HCT116 (cell line): ENCODE data around the gene UBASH3B. TPM values are rescaled to one million over a fixed set of nuclear protein-coding genes. Genes with fewer than 3 reads are reported as not detected.

Experiments
- ATAC-seq: fragments of 200-7000 bp; cut with Tn5 transposase; 2 replicates; pipeline ENCODE4 v1.9.1; 2020; ENCODE audit warnings: mild to moderate bottlenecking, moderate library complexity
- BruUV-seq: library from RNA; stranded (reverse); fragments of 400-500 nt; replicated peaks from 2 replicates; lab custom pipeline; 2021; lab: Mats Ljungman, UMichigan
- CTCF ChIA-PET: fragments of 300-600 bp; sonication (Branson Sonifier 250); formaldehyde crosslinking; loops from one replicate; lab custom pipeline; 2021; ENCODE audit warnings: antibody characterized with exemption; lab: Charles Lee
- POLR2A ChIA-PET: fragments of 300-600, 350-600 bp; sonication (Branson Sonifier 250); formaldehyde crosslinking; loops from one replicate; lab custom pipeline; 2021; ENCODE audit warnings: antibody characterized with exemption; lab: Charles Lee
- RAD21 ChIA-PET, 2 experiments: fragments of 300-600 bp; sonication (Branson Sonifier 250); formaldehyde crosslinking; loops; one replicate each; lab custom pipeline; 2023; ENCODE audit warnings: low total read pairs in 2 of 2; ENCODE audit not compliant: uncharacterized antibody in 2 of 2, unreplicated experiment in 2 of 2, low non-redundant PET in 1 of 2; lab: Charles Lee
- DNase-seq: peaks from one replicate; pipeline ENCODE4 v3.0.0-alpha.2; 2010; ENCODE audit warnings: low read depth, low spot score
- H2AFZ ChIP-seq: fragments of 200-600 bp; shearing (Covaris generic), sonication (generic); 2 replicates; pipeline ENCODE4 v1.6.1; 2017; ENCODE audit warnings: low read depth, mixed run types, mixed read lengths, antibody characterized with exemption, low read length; ENCODE audit not compliant: poor library complexity, severe bottlenecking
- H3K27ac ChIP-seq: 2 replicates; pipeline ENCODE4 v1.5.1; 2012; ENCODE audit warnings: low read depth, low read length
- H3K27me3 ChIP-seq: fragments of 200-600 bp; sonication (generic); 2 replicates; pipeline ENCODE4 v1.6.1; 2016; ENCODE audit warnings: mixed run types, low read length, mixed read lengths; ENCODE audit not compliant: insufficient read depth
- H3K36me3 ChIP-seq, 2 experiments: fragments of 200-500 bp in 1 of 2; fragments of 200-600 bp in 1 of 2; sonication (Bioruptor generic) in 1 of 2; sonication (generic) in 1 of 2; 2 replicates each; pipeline versions ENCODE4 v1.5.1 to v1.6.1; 2014 to 2016; ENCODE audit warnings: low read length in 2 of 2, inconsistent platforms in 1 of 2, mixed read lengths in 1 of 2, mixed run types in 1 of 2; ENCODE audit not compliant: insufficient read depth in 2 of 2, control insufficient read depth in 1 of 2
- H3K4me1 ChIP-seq, 2 experiments: fragments of 200-600 bp in 1 of 2; sonication (generic) in 1 of 2; 2 replicates each; pipeline versions ENCODE4 v1.5.1 to v1.6.1; 2012 to 2017; ENCODE audit warnings: low read length in 2 of 2, inconsistent platforms in 1 of 2, mild to moderate bottlenecking in 1 of 2, mixed read lengths in 1 of 2, mixed run types in 1 of 2, moderate library complexity in 1 of 2; ENCODE audit not compliant: insufficient read depth in 2 of 2, control insufficient read depth in 1 of 2
- H3K4me2 ChIP-seq: fragments of 200-600 bp; sonication (generic); 2 replicates; pipeline ENCODE4 v1.6.1; 2017; ENCODE audit warnings: mixed run types, low read length, mixed read lengths
- H3K4me3 ChIP-seq, 2 experiments: fragments of 200-600 bp in 1 of 2; sonication (generic) in 1 of 2; replicated peaks in 1 of 2; 2 replicates each; pipeline ENCODE4 v1.5.1; 2011 to 2016; ENCODE audit warnings: low read length in 2 of 2, control low read depth in 1 of 2, low read depth in 1 of 2, mild to moderate bottlenecking in 1 of 2, mixed read lengths in 1 of 2, mixed run types in 1 of 2
- H3K79me2 ChIP-seq: fragments of 200-600 bp; sonication (generic); 2 replicates; pipeline ENCODE4 v1.6.1; 2017; ENCODE audit warnings: mild to moderate bottlenecking, mixed run types, low read length, moderate library complexity, mixed read lengths; ENCODE audit not compliant: insufficient read depth
- H3K9ac ChIP-seq: fragments of 200-600 bp; sonication (generic); 2 replicates; pipeline ENCODE4 v1.6.1; 2016; ENCODE audit warnings: low read length, mixed read lengths
- H3K9me2 ChIP-seq: fragments of 200-600 bp; sonication (generic), shearing (Covaris generic); 2 replicates; pipeline ENCODE4 v1.6.1; 2017; ENCODE audit warnings: mixed run types, mild to moderate bottlenecking, moderate library complexity; ENCODE audit not compliant: insufficient read depth
- H3K9me3 ChIP-seq, 2 experiments: fragments of 200-500 bp in 1 of 2; fragments of 200-600 bp in 1 of 2; sonication (Bioruptor generic) in 1 of 2; sonication (generic) in 1 of 2; 2 replicates each; pipeline ENCODE4 v1.6.1; 2014 to 2017; ENCODE audit warnings: low read length in 2 of 2, mixed read lengths in 2 of 2, inconsistent platforms in 1 of 2, low read depth in 1 of 2, mild to moderate bottlenecking in 1 of 2, mixed run types in 1 of 2, moderate library complexity in 1 of 2; ENCODE audit not compliant: control insufficient read depth in 1 of 2, insufficient read depth in 1 of 2
- H4K20me1 ChIP-seq: fragments of 200-600 bp; sonication (generic), shearing (Covaris generic); 2 replicates; pipeline ENCODE4 v1.6.1; 2017; ENCODE audit warnings: mixed run types, mild to moderate bottlenecking, moderate library complexity; ENCODE audit not compliant: insufficient read depth
- CBX3 ChIP-seq: IDR thresholded peaks from 2 replicates; pipeline ENCODE4 v1.6.1; 2012; ENCODE audit warnings: low read depth
- CEBPB ChIP-seq: IDR thresholded peaks from 2 replicates; pipeline ENCODE4 v1.6.1; 2012; ENCODE audit warnings: low read depth
- CTCF ChIP-seq, 3 experiments: fragments of 200-600 bp in 1 of 3; sonication (generic) in 1 of 3; IDR thresholded peaks in 2 of 3; conservative IDR thresholded peaks in 1 of 3; 2 replicates each; pipeline ENCODE4 v1.5.1; 2012 to 2017; ENCODE audit warnings: low read depth in 2 of 3, low read length in 2 of 3, antibody characterized with exemption in 1 of 3, borderline replicate concordance in 1 of 3, control low read depth in 1 of 3, mild to moderate bottlenecking in 1 of 3, mixed read lengths in 1 of 3, mixed run types in 1 of 3, moderate library complexity in 1 of 3; ENCODE audit not compliant: insufficient read depth in 1 of 3
- EGR1 ChIP-seq: IDR thresholded peaks from 2 replicates; pipeline ENCODE4 v1.6.1; 2012; ENCODE audit warnings: low read depth
- EZH2 ChIP-seq: fragments of 200-600 bp; sonication (generic); IDR thresholded peaks from 2 replicates; pipeline ENCODE4 v1.6.1; 2017; ENCODE audit warnings: antibody characterized with exemption, mixed run types
- EZH2phosphoT487 ChIP-seq: fragments of 200-600 bp; IDR thresholded peaks from 2 replicates; pipeline ENCODE4 v1.6.1; 2018; ENCODE audit warnings: antibody characterized with exemption, borderline replicate concordance
- FOSL1 ChIP-seq: IDR thresholded peaks from 2 replicates; pipeline ENCODE4 v1.6.1; 2012; ENCODE audit warnings: low read depth
- JUND ChIP-seq: IDR thresholded peaks from 2 replicates; pipeline ENCODE4 v1.6.1; 2012
- MAX ChIP-seq: IDR thresholded peaks from 2 replicates; pipeline ENCODE4 v1.6.1; 2012
- RAD21 ChIP-seq: IDR thresholded peaks from 2 replicates; pipeline ENCODE4 v1.6.1; 2012; ENCODE audit warnings: low read depth, mild to moderate bottlenecking
- SIN3A ChIP-seq: IDR thresholded peaks from 2 replicates; pipeline ENCODE4 v1.6.1; 2012; ENCODE audit warnings: low read depth
- TCF7L2 ChIP-seq: IDR thresholded peaks from 2 replicates; pipeline ENCODE4 v1.7.0; 2011; ENCODE audit warnings: borderline replicate concordance, inconsistent platforms; ENCODE audit not compliant: insufficient read depth, insufficient read length; ENCODE audit errors: extremely low read depth
- YY1 ChIP-seq: IDR thresholded peaks from 2 replicates; pipeline ENCODE4 v1.6.1; 2011; ENCODE audit warnings: low read length, low read depth, moderate library complexity, mild to moderate bottlenecking; ENCODE audit not compliant: insufficient replicate concordance; ENCODE audit errors: extremely low read depth
- intact Hi-C: fragments of 100-400 bp; cut with micrococcal nuclease; formaldehyde crosslinking; loops from 2 replicates; pipeline ENCODE4 v1.10.0; 2022
- total RNA-seq: library from RNA; stranded (reverse); gene quantifications from one replicate; pipeline ENCODE4 v1.2.1, GENCODE V29; 2021; ENCODE audit not compliant: unreplicated experiment
- TF ChIP-seq, protein P1 (sequence below): IDR thresholded peaks from 2 replicates; pipeline ENCODE4 v1.6.1; 2012; ENCODE audit warnings: low read depth
- TF ChIP-seq, protein P2 (sequence below): IDR thresholded peaks from 2 replicates; pipeline ENCODE4 v1.6.1; 2012

The UBASH3B gene
- total RNA-seq, 1 experiment from 2014 or later, result 40.3 TPM

GRCh38 chr11:122663056-122663740 lies 7.7 kb downstream of the UBASH3B start:
- RAD21 ChIA-PET, result interaction anchor here in 1 of 2 experiments (0.6 kb wide), 1 partner anchor 30 kb away, joined by 3 read pairs; no protein-coding TSS in a partner anchor
- peaks cover 3% of the 10 kb centered on the region; the same call in 1 of the 2 replicates for H4K20me1 ChIP-seq
- no peak for TF ChIP-seq MAX
- TF ChIP-seq CTCF (IDR thresholded peaks at IDR 0.05 in 2 of 3, conservative IDR thresholded peaks at IDR 0.05 in 1 of 3; ENCODE audit: borderline replicate concordance in 1 of 3, insufficient read depth in 1 of 3, low read depth in 2 of 3, low read length in 2 of 3), result no peak
- TF ChIP-seq JUND, result no peak
- TF ChIP-seq EZH2phosphoT487, result no peak
- no peak for TF ChIP-seq SIN3A
- no peak for TF ChIP-seq EGR1
- TF ChIP-seq RAD21, result no peak
- no peak for TF ChIP-seq EZH2
- TF ChIP-seq YY1, result no peak
- no peak for TF ChIP-seq CBX3
- no peak for TF ChIP-seq TCF7L2
- TF ChIP-seq CEBPB, result no peak
- TF ChIP-seq, protein P1, sequence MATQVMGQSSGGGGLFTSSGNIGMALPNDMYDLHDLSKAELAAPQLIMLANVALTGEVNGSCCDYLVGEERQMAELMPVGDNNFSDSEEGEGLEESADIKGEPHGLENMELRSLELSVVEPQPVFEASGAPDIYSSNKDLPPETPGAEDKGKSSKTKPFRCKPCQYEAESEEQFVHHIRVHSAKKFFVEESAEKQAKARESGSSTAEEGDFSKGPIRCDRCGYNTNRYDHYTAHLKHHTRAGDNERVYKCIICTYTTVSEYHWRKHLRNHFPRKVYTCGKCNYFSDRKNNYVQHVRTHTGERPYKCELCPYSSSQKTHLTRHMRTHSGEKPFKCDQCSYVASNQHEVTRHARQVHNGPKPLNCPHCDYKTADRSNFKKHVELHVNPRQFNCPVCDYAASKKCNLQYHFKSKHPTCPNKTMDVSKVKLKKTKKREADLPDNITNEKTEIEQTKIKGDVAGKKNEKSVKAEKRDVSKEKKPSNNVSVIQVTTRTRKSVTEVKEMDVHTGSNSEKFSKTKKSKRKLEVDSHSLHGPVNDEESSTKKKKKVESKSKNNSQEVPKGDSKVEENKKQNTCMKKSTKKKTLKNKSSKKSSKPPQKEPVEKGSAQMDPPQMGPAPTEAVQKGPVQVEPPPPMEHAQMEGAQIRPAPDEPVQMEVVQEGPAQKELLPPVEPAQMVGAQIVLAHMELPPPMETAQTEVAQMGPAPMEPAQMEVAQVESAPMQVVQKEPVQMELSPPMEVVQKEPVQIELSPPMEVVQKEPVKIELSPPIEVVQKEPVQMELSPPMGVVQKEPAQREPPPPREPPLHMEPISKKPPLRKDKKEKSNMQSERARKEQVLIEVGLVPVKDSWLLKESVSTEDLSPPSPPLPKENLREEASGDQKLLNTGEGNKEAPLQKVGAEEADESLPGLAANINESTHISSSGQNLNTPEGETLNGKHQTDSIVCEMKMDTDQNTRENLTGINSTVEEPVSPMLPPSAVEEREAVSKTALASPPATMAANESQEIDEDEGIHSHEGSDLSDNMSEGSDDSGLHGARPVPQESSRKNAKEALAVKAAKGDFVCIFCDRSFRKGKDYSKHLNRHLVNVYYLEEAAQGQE, result no peak
- TF ChIP-seq FOSL1, result no peak
- TF ChIP-seq, protein P2, sequence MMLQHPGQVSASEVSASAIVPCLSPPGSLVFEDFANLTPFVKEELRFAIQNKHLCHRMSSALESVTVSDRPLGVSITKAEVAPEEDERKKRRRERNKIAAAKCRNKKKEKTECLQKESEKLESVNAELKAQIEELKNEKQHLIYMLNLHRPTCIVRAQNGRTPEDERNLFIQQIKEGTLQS, result no peak
- TF ChIP-seq, all 23 proteins: peak for 0
- BruUV-seq, result no TSS peak
- CTCF ChIA-PET, result interaction anchor here (1.0 kb wide), 1 partner anchor 34 kb away, joined by 4 read pairs; no protein-coding TSS in a partner anchor
- Histone ChIP-seq H3K4me1 (peaks cover 6 to 32% of the 10 kb centered on the region in 2 experiments; a peak in 3 of 4 replicates), H3K4me2 (no peak overlapping the region), H3K36me3 (no peaks in the 10 kb centered on the region), H3K4me3 (no peak overlapping the region), H3K79me2 (peaks cover 60% of the 10 kb centered on the region), H3K9me3 (no peaks in the 10 kb centered on the region), H2AFZ (no peak overlapping the region), H3K27ac (no peak overlapping the region), H3K9me2 (no peaks in the 10 kb centered on the region), H3K27me3 (no peaks in the 10 kb centered on the region), H3K9ac (no peak overlapping the region)
- intact Hi-C loops, result no loop called here
- ATAC-seq (no peak), DNase-seq (no peak)
- POLR2A ChIA-PET, result interaction anchor here (0.7 to 0.9 kb wide), 2 partner anchors 9 to 10 kb away, joined by 3 to 4 read pairs; no protein-coding TSS in a partner anchor
